ENCODE measurements around the gene PTPMT1.
"Not testable (repeated sequence)": the region's sequence is repeated elsewhere in the genome, so short reads cannot be mapped to it uniquely, and the experiment has no call there.

Gene PTPMT1

DNA sequence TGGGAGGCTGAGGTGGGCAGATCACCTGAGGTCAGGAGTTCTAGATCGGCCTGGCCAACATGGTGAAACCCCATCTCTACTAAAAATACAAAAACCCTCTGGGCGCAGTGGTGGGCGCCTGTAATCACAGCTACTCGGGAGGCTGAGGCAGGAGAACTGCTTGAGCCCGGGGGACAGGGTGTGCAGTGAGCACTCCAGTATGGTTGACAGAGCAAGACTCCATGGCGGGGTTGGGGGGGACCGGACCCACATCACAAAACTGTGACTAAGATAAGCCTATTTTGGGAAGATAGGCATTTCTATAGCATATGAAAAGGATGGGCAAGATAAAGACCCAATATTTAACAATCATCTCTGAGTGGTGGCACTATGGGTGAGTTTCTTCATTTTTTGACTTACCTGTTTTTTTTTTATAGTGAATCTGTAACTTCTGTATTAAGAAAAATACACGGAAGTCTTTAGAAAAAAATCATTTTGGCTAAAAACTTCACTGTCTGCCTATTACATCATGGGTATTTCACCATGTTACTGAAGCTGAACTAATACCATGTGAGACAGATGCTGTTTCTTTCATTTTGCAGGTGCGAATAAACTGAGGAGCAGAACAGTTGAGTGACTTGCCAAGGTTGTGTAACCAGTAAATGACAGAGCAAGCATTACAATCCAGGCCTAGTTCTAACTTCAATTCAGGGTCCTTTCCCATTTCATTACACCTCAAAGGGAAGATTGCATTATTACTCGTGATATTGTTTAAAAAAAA lies 14.9 kb upstream of the PTPMT1 start:
- no peak for DNase-seq

DNA sequence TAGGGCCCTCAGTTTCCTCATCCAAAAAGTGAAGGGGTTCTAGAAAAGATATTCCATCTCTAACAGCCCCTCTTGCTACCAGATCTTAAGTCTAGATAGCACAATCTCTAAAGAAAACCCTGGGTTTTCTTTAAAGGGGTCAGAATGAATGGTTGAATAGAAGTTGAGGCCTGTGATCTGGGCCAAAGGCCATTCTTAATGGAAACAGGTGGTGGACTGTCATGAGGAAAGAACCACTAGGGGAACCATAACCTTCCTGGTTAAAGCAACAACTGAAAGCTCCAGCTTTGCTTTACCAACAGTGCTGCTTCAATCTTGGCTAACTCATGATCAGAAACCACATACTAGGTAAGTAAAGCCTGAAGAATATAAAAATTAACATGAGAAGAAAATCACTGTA lies 14.3 kb upstream of the PTPMT1 start:
- DNase-seq: peak; percentile 30

DNA sequence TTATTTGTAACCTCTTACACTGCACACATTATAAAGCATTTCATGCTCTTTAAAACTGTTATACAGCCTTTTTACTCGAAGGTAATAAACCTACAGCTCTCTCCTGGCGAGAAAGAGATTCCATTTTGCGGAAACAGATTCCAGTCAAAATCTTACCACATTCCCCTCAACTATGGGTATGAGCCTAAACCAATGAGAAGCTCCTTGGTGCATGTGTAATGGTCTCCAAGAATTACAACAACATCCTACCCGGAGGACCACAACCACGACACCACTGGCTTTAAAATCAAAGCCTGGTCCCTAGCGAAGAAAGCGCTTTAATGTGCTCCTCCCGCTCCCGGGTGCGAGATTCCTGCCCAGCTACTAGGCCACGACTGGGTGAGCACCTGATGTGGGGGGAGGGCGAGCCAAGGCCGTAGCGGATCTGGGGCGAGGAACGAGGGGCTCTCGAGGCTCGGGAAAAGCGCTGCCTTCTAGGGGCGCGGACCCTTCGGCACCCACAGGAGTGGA lies 13.3 kb upstream of the PTPMT1 start:
- DNase-seq: peak; percentile 24

DNA sequence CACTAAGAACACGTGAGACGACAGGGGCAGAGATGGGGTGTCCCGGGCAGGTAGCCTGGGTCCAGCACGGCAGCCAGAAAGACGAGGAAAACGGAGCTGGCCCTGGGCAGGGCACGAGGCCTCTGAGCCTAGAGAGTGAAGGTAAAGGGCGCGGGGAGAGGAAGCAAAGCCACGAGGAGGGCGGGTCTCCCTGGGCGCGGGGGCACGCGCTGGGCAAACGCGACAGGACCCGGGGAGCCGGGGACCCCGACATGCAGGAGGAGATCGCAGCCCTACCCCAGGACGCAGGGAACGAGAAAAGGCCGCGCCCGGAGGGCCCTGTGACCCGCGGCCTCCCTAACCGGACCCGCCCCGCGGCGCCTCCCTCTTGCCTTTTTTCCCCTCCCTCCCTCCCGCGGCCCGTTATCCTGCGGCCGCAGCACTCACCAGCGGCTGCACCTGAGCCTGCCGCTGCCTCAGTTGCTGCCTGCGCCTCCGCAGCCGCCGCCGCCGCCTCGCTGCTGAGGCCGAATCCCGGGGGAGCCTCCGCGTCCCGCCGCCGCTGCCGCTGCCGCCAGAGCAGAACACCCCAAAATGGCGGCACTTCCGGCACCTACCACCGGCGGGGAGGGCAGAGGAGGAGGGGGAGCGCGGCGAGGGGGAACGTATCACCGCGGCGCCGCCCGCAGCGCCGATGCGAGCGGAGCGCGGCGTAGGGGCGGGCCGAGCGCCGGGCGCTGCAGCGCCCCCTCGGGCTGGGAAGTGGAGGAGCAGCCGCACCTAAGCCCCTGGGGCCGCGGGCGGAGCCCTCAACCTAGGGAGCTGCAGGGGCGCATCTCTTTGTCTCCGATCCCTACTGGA lies 12.6 kb upstream of the PTPMT1 start, which contains the start of gene CELF1:
Gene CELF1, minus strand, starts transcription at position 567 of the 840 bp plus-strand sequence. CDS start 53,609 bp downstream, outside the sequence.
- peak; percentile 92 for DNase-seq

DNA sequence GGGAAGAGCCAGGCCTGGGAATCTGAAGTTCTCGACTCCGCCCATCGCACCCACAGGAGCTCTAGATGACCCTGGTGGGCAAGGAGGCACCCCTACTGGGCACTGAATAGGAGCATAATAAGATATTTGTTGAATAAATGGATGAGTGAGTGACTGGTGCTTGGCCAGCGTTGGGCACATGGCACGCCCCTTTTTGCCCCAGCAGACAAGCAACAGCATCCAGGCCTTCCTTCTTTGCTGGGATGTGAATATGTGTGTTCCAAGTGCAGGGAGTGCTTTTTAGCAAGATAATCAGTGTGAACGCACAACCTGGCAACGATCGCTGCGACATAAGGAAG lies 12.0 kb upstream of the PTPMT1 start:
- no peak for DNase-seq

DNA sequence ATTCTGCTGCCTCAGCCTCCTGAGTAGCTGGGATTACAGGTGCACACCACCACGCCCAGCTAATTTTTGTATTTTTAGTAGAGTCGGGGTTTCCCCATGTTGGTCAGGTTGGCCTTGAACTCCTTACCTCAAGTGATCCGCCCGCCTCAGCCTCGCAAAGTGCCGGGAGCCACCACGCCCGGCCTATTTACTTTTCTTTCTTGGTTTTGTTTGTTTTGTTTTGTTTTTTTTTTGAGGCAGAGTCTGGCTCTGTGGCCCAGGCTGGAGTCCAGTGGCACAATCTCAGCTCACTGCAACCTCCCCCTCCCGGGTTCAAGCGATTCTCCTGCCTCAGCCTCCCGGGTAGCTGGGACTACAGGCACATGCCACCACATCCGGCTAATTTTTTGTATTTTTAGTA lies 8.4 kb upstream of the PTPMT1 start:
- not testable (repeated sequence) for DNase-seq

DNA sequence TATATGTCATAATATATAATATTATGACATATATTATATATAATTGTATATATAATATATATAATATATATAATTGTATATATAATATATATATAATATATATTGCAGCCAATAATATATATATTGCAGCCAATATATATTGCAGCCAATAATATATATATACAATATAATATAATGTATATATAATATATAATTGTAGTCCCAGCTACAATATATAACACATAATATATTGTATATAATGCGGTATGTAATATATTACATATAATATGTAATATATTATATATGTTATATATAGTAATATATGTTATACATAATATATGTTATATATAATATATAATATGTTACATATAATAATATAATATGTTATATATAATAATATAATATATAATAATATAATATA lies 6.7 kb upstream of the PTPMT1 start:
- DNase-seq: no peak

DNA sequence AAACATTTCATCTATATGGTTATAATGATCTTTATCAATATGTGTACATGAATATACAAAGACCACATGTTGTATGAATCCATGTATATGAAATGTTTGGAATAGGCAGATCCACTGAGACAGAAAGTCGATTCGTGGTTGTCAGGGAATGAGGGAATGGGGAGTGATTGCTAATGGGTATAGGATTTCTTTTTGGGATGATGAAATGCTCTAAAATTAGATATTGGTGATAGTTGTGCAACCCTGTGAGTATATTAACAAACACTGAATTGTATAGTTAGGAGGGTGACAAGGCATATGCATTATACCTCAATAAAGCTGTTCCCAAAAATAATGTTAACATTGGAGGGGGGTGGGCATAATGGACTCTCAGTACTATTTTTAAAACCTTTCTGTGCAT lies 5.0 kb upstream of the PTPMT1 start:
- no peak for DNase-seq

DNA sequence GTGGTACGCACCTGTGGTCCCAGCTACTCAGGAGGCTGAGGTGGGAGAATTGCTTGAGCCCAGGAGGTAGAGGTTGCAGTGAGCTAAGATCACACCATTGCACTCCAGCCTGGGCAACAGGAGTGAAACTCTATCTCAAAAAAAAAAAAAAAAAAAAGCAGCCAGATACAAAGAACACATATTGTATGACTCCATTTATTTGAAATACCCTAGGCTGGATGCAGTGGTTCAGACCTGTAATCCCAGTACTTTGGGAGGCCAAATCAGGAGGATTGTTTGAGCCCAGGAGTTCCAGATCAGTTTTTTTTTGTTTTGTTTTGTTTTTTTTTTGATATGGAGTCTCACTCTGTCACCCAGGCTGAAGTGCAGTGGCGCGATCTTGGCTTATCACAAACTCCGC lies 3.0 kb upstream of the PTPMT1 start:
- DNase-seq: not testable (repeated sequence)

DNA sequence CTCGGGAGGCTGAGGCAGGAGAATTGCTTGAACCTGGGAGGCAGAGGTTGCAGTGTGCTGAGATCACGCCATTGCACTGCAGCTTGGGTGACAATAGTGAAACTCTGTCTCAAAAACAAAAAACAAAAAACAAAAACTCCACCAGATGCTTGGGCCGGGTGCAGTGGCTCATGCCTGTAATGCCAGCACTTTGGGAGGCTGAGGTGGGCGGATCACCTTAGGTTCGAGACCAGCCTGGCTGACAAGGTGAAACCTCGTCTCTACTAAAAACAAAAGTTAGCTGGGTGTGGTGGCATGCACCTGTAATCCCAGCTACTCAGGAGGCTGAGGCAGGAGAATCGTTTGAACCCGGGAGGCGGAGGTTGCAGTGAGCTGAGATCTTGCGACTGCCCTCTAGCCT lies 1.0 kb upstream of the PTPMT1 start:
- not testable (repeated sequence) for DNase-seq

DNA sequence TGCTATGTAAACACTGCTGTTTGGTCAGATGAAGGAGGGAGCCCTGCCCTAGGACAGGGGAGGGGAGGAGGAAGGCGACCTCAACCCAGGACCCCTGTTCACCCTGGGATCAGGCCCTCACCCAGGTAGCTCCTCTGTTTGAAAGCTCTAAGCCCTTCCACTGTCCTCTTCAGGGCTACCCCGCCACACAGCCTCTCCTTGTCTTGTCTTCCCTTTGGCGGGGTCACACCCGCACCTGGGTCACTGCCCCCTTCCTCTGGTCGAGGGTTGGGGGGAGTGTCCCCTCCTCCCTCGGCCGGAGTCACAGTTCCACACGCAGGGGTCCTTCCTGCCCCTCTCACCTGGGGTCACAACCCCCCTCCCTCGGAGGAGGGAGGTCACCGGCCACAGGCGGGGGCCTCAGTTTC lies 463 bp upstream of the PTPMT1 start:
- no peak for DNase-seq

DNA sequence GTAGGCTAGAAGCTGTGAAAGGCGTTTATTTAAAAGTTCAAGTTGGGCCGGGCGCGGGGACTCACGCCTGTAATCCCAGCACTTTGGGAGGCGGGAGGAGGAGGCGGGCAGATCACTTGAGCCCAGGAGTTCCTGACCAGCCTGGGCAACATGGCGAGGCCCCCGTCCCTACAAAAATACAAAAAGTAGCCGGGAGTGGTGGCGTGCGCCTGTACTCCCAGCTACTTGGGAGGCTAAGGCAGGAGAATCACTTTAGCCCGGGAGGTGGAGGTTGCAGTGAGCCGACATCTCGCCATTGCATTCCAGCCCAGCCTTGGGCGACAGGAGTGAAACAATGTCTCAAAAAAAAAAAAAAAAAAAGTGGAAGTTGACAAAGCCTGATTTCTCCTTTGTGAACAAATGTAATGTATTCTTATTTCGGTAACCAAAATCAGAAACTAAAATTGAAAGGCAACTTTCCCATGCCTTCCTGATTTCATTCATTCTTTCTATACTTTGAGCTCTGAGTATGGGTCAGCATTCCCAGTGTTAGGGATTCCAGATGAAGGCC lies 825 bp downstream of the PTPMT1 start:
- DNase-seq: no peak

DNA sequence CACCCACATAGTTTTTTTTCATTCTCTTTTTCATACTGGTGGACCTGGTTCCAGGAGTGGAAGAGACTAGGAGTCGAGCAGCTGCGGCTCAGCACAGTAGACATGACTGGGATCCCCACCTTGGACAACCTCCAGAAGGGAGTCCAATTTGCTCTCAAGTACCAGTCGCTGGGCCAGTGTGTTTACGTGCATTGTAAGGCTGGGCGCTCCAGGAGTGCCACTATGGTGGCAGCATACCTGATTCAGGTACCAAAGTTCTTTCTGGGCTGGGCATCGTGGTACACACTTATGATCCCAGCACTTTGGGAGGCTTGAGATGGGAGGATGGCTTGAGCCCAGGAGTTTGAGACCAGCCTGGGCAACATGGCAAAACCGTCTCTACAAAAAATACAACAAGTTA lies 4.2 kb downstream of the PTPMT1 start:
- DNase-seq: no peak

DNA sequence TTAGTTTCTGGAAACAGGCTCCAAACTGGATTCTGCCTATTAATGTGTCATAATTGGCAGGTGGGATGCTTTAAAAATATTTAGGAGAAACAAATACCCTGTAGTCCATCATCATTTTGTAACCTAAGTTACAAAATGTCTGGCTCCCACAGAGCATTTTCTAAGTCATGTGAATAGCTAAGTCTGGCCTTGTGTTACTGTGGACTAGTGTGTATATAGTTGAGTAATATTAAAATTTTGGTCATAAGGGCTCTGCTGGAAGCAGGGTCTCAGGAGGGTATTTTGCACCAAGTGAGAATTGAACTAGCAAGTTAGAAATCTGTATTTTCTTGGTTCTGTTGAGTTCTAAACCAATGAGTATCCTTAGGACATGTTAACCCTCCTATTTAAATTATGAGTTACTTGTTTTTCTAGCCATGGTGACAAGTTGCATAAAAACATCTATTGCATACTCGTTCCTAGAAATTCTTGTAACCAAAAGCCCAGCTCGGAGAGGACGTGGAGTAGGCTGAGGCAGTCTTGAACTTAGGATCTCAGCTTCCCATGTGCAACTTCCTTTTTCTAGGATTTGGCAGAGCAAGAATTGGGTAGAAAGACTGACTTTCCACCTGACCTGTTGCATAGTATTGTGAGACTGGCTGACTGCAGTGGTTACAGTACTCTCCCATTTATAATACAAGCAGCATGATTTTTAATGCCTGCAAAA lies 5.4 kb downstream of the PTPMT1 start:
- no peak for DNase-seq

DNA sequence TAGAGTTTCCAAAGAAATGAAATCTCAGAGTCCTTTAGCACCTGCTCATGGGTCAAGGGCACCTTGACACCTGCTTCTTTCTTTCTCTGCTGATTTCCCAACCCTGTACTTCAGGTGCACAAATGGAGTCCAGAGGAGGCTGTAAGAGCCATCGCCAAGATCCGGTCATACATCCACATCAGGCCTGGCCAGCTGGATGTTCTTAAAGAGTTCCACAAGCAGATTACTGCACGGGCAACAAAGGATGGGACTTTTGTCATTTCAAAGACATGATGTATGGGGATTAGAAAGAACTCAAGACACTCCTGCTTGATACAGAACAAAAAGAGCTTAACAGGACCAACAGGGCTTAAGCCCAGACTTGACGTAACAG lies 5.9 kb downstream of the PTPMT1 start:
- DNase-seq: no peak

DNA sequence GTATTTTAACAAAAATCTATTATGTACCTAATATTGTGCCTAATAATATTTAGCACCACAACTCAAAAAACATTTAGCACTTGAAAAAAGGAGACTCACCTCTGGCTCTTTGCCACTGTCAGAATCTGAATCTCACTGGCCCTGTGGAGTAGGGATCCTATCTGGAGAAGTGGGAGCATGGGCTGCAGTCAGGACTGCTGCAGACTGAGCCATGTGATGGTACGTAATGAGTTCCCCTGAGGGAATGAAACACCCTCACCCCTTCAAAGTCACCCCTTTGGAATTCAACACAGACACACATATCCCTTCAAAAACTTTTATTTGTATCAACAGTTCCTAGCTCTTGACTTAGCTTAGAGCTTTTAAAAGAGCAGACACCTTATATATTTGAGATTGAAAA lies 6.5 kb downstream of the PTPMT1 start:
- no peak for DNase-seq

DNA sequence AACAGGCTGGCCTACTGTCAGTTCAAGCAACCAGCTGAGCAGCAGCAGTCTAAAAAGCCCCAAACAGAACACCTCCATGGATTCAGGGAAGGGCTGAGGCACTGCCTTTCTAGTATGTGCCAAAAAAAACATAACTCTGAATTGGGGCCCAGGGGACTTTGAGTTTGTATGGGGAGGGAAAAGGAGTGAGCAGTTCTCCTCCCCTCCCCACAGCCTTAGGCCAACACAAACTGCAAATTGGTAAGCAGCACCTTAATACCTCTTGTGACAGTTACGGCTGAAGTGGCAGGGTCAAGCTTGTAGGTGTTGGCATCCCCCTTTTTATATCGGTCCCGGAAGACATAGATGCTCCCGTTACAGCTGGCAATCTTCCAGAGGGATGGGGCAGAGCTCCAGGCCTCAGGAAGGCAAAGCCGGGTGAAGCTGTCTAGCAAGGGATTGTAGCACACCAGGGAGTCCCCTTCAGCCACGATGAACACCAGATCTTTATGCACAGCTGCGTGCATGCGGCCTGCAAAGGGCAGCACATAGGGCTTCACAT lies 7.4 kb downstream of the PTPMT1 start:
- no peak for DNase-seq

DNA sequence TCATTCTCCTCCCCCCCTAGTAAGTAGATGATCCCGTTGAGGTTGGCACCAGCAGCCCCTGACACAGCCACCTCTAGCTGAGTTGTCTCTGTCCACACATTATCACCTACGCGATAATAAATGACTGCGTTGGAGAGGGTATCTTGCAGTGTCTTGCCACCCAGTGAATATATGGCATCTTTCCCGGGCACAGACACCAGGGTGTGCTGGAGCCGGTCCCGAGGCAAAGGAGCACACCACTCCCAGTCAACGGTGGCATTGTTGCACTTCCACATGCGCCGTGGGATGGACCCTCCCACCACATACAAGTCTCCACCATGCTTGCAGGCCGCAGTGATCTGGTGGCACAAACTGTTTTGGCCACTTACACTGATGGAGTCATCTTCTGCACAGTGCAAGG lies 7.9 kb downstream of the PTPMT1 start:
- no peak for DNase-seq

DNA sequence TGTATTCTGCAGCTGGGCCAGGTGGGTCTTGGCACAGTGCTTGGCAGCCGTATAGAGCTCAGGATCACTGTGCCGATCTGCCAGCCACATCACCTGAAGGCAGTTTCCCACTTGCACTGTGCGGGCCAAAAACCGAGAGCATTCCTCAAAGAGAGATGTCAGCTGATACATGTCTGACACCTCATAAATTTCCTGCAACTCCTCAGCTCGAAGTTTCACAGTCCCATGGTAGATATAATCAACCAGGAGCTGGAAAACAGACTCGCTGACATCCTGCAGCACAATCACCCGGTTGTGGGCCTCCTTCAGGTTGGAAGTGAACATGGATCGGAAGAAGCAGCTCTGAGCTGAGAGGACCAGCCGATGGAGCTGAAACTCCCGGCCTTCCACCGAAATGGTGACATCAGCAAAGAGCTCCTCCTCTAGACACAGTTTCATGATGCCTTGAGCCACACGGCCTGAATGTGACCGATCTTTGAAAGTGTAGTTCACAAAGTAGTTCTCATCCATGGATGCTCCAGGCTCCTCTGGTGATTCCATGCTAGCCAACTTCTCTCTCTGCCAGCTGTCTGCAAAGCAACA lies 12.2 kb downstream of the PTPMT1 start:
- DNase-seq: no peak

DNA sequence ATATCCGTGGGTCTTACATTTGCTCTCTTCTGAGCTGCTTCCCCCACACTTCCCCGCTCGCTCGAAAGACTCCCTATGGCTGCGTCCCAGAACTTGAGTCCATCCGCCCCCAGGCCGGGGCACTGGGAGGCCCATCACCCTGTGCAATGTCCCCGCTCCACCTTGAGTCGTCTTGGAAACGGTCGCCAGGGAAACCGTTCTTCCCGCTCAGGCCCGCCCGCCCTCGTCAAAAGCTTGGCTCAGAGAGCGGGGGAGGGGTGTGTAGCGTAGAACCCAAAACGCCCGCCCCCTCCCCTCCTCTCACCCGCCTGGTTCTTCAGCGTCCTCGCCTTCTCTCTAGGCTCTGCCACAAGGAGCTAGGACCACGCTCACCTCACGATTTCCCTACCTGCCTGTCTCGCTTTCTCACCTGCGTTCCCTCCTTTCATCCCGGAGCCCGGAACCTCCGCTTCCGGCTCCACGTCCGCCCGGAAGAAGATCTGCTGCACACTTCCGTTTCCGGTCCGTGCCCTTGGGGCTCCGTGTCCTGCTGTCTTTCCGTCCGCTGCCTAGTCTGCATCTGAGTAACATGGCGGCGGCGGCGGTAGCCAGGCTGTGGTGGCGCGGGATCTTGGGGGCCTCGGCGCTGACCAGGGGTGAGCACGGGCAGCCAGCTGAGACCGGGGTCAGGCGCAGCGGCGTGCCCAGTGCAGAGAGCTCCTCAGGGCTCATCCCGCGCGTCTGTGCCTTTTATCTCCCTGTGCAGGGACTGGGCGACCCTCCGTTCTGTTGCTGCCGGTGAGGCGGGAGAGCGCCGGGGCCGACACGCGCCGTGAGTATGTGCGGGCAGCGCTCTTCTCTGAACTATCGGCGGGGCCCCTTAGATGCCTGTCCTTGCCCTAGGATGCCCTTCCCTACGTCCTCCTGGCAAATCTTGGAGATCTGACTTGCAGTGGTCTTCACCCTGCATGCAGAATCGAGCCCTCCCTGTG lies 13.4 kb downstream of the PTPMT1 start, which contains the start of the genes KBTBD4 and NDUFS3:
Gene KBTBD4, minus strand, starts transcription at position 447 of the 971 bp plus-strand sequence. Its CDS starts 19 bp downstream, at position 428.
Gene NDUFS3, plus strand, starts transcription at position 551 of the 971 bp plus-strand sequence. Its CDS starts 18 bp downstream, at position 569.
- peak; percentile 93 for DNase-seq

DNA sequence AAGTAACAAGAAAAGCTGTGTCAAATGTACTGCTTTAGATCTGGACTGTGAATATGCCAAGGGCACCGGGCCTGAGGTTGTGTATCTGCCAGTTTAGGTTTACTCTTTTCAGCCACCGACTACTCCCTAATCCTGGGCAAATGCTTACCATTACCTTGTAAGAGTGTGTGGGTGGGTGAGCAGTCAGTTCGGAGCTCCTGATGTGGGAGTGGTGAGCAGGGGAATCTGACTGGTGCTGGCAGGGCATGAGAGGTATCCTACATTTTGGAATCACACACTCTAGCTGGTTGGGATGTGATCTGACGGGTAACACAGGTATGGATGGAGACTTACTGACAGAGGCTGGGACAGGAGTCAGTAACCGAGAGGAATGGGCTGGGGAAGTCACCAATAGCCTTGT lies 18.4 kb downstream of the PTPMT1 start:
- no peak for DNase-seq
